Adrenal gland (tissue), 12 donors: ENCODE data around the gene FAM240A. TPM values are rescaled to one million over a fixed set of nuclear protein-coding genes. Genes with fewer than 3 reads are reported as not detected.
"Not testable (repeated sequence)": the region's sequence is repeated elsewhere in the genome, so short reads cannot be mapped to it uniquely, and the experiment has no call there.

ENCODE experiments used
- DNase-seq, 7 donors: peaks; one replicate each; pipeline ENCODE4 v3.0.0-alpha.2; 2019 to 2020
- H3K27ac ChIP-seq, 5 donors: fragments of 200-600 bp; sonication (generic) in 4 of 5; 1 replicate in 3 of 5; 2 replicates in 2 of 5; pipeline versions ENCODE4 v1.5.1 to v1.8.0; 2016 to 2020; ENCODE audit warnings: mild to moderate bottlenecking in 1 of 5
- H3K27me3 ChIP-seq: fragments of 200-600 bp; 2 replicates; pipeline ENCODE4 v1.8.0; 2021
- H3K36me3 ChIP-seq, 2 donors: fragments of 200-600 bp; replicated peaks in 1 of 2; 1 replicate in 1 of 2; 2 replicates in 1 of 2; pipeline versions ENCODE4 v1.5.1 to v1.8.0; 2018 to 2022
- H3K4me1 ChIP-seq, 2 donors: fragments of 200-600 bp; replicated peaks in 1 of 2; 1 replicate in 1 of 2; 2 replicates in 1 of 2; pipeline versions ENCODE4 v1.5.1 to v1.8.0; 2018 to 2021
- H3K4me3 ChIP-seq, 4 donors: fragments of 200-600 bp; sonication (generic) in 3 of 4; one replicate each; pipeline ENCODE4 v1.5.1; 2016 to 2018
- H3K9me3 ChIP-seq, 3 donors: fragments of 200-600 bp; sonication (generic) in 1 of 3; replicated peaks in 1 of 3; 1 replicate in 2 of 3; 2 replicates in 1 of 3; pipeline versions ENCODE4 v1.5.1 to v1.8.0; 2016 to 2021
- CTCF ChIP-seq, 6 experiments: fragments of 450-650 bp in 4 of 6; fragments of 200-600 bp in 2 of 6; sonication (generic) in 1 of 6; IDR thresholded peaks; 1 replicate in 5 of 6; 2 replicates in 1 of 6; pipeline versions ENCODE4 v1.5.1 to v1.8.0; 2016 to 2021; ENCODE audit warnings: antibody characterized with exemption in 6 of 6, mild to moderate bottlenecking in 2 of 6, moderate library complexity in 1 of 6
- POLR2A ChIP-seq, 2 donors: fragments of 450-650 bp; IDR thresholded peaks; one replicate each; pipeline ENCODE4 v1.6.1; 2017; ENCODE audit warnings: antibody characterized with exemption in 2 of 2, mild to moderate bottlenecking in 2 of 2, moderate library complexity in 1 of 2
- WGBS, 4 donors: extraction: QIAGEN DNeasy Blood & Tissue Kit in 2 of 4; methylation state at CpG; one replicate each; pipeline versions ENCODE4 v1.1.5 to v1.1.7; 2013 to 2017; 5-methylcytosine and 5-hydroxymethylcytosine counted together
- intact Hi-C, 2 donors: fragments of 100-400 bp; cut with DNase I; formaldehyde crosslinking; loops; one replicate each; pipeline versions ENCODE4 v1.14.1 to v1.15.0; 2022 to 2023
- polyA plus RNA-seq, 3 donors: library from polyadenylated mRNA; stranded (reverse); fragments of 200-250 nt in 2 of 3; fragments of 350-450 nt in 1 of 3; fragmentation: Illumina TruSeq in 1 of 3; extraction: RNeasy Lipid Tissue Mini Kit (QIAGEN cat#74804) in 1 of 3; gene quantifications; one replicate each; pipeline ENCODE4 v1.2.3, GENCODE V29; 2013 to 2014
- total RNA-seq, 9 donors: library from RNA; depleted of rRNA in 4 of 9; stranded (reverse); fragments of >200 nt in 4 of 9; fragments of 120-200 nt in 1 of 9; fragmentation: NEBNext Ultra II Directional in 1 of 9; extraction: Animal tissue kit (Norgen Biotek cat#: 25700) in 1 of 9; gene quantifications; one replicate each; pipeline versions ENCODE4 v1.1.0 to v1.2.4, GENCODE V29; 2013 to 2023
- donor health status: healthy with polysubstance abuse.
- donor health status: Bipolar disorder and iron deficiency.
- donor health status: DM: yes; HTN: yes; CAD: no.
- donor health status: DM: no; HTN: no; CAD: no.
- donor health status: DM: no; HTN: no; CAD: no.
- donor health status: DM: yes; HTN: yes; CAD: no.

The FAM240A gene
- total and polyA plus RNA-seq, 12 donors: 0.25 TPM; not detected in 11

- H3K9me3 ChIP-seq: no peaks in the 10 kb centered on the region
- H3K27me3 ChIP-seq: no peaks in the 10 kb centered on the region
- no peaks in the 10 kb centered on the region for H3K36me3 ChIP-seq
- no peak for DNase-seq
- no peak overlapping the region for H3K4me3 ChIP-seq
- intact Hi-C loops: no loop called here
- TF ChIP-seq CTCF (IDR thresholded peaks at IDR 0.05) (no peak), POLR2A (IDR thresholded peaks at IDR 0.05) (no peak)
- 73 to 86% (median 82%) methylated on average over 5 of the region's 5 CpGs for WGBS, 4 donors
- H3K4me1 ChIP-seq: no peaks in the 10 kb centered on the region
- H3K27ac ChIP-seq: no peak overlapping the region
These were observed 26.3 kb upstream of the FAM240A start for GRCh38 chr3:46585799-46586693.

- 76 to 90% (median 87%) methylated on average over 5 to 6 of the region's 6 CpGs for WGBS, 4 donors
These were observed 25.5 kb upstream of the FAM240A start for GRCh38 chr3:46586738-46587246.

GRCh38 chr3:46587268-46587667 is 25.1 kb upstream of the FAM240A start:
- H3K9me3 ChIP-seq, H3K27ac ChIP-seq, H3K4me3 ChIP-seq, H3K36me3 ChIP-seq, DNase-seq, H3K4me1 ChIP-seq, H3K27me3 ChIP-seq, intact Hi-C loops: not testable (repeated sequence)
- 56 to 76% (median 72%) methylated on average over 3 of the region's 3 CpGs for WGBS, 4 donors

More at GRCh38 chr3:46586738-46587246, 25.5 kb upstream of the FAM240A start:
- intact Hi-C loops: no loop called here
- no peak overlapping the region for H3K27ac ChIP-seq
- H3K9me3 ChIP-seq: no peaks in the 10 kb centered on the region
- H3K36me3 ChIP-seq: no peaks in the 10 kb centered on the region
- no peak for TF ChIP-seq CTCF (IDR thresholded peaks at IDR 0.05)
- TF ChIP-seq POLR2A (IDR thresholded peaks at IDR 0.05): no peak
- no peaks in the 10 kb centered on the region for H3K27me3 ChIP-seq
- H3K4me3 ChIP-seq: no peak overlapping the region
- H3K4me1 ChIP-seq: no peaks in the 10 kb centered on the region
- no peak for DNase-seq

GRCh38 chr3:46593274-46593862 is 19.0 kb upstream of the FAM240A start:
- Histone ChIP-seq H3K27me3 (no peaks in the 10 kb centered on the region), H3K9me3 (no peaks in the 10 kb centered on the region), H3K27ac (no peak overlapping the region), H3K36me3 (no peaks in the 10 kb centered on the region), H3K4me1 (no peaks in the 10 kb centered on the region), H3K4me3 (no peak overlapping the region)
- WGBS, 4 donors: 83 to 90% (median 86%) methylated on average over 14 of the region's 14 CpGs
- TF ChIP-seq CTCF (IDR thresholded peaks at IDR 0.05) (no peak), POLR2A (IDR thresholded peaks at IDR 0.05) (no peak)
- no peak for DNase-seq
- intact Hi-C loops: no loop called here
